T-helper 1 cell (primary cell): ENCODE measurements around the gene IFNG.

Source experiments
- DNase-seq, 5 donors: peaks; one replicate each; pipeline ENCODE4 v3.0.0-alpha.2; 2012 to 2020

Gene IFNG

DNA sequence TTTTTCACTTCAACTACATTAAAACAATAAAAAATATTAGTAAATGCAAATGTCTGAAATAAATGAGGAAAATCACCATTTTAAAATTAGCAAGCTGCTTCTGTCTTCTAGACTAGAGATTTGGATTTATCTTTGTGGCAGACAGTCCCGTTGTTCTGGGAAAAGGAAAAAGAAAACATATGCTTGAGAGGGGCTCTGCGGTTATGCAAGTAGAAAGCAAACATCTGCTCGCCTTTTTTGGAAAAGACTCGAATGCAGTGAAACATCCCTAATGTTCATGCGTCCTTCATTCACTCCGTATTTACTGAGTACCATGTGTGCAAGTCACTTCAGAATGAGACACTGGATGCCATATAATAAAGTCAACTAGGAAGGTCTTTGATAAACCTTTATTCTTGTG is 44.9 kb downstream of the IFNG start:
- DNase-seq, result no peak

DNA sequence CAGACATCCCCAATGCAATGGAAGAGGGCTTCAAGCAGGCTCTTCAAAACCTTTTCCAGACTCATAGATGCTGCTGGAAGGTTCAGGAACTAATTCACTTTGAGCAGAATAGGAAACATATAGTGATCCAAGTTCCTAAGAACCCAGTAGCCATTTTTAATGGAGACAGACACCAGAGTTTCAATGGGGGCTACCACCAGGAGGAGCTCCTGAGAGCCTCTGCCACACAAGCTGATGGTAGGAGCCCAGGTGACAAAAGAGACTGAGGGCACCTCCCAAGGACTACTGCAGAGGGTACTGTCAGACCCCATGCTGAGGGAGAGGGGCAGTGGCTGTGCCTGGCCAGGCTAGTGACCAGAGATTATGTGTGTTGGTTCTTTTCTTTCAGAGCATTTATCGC is 45.9 kb downstream of the IFNG start:
- peak in 4 of 5 donors; percentile 13 to 59 (median 18) for DNase-seq

DNA sequence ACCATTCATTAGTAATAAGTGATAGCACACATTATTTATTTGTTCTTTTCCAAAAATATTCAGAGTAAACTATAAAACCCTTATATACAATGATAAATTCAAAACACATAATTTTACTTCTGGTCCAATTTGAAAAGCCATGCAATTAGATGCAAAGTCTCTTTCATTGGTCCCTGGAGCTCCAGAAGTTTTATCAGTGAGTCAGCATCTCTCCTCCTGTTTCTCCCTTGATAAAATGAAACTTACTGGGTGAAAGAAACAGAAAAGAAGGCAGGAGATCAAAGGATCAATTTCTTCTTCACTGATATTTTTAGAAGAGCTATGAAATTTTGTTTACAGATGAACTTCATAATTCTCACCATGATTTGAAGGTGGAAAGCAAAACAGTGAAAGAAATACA is 47.5 kb downstream of the IFNG start:
- no peak for DNase-seq

DNA sequence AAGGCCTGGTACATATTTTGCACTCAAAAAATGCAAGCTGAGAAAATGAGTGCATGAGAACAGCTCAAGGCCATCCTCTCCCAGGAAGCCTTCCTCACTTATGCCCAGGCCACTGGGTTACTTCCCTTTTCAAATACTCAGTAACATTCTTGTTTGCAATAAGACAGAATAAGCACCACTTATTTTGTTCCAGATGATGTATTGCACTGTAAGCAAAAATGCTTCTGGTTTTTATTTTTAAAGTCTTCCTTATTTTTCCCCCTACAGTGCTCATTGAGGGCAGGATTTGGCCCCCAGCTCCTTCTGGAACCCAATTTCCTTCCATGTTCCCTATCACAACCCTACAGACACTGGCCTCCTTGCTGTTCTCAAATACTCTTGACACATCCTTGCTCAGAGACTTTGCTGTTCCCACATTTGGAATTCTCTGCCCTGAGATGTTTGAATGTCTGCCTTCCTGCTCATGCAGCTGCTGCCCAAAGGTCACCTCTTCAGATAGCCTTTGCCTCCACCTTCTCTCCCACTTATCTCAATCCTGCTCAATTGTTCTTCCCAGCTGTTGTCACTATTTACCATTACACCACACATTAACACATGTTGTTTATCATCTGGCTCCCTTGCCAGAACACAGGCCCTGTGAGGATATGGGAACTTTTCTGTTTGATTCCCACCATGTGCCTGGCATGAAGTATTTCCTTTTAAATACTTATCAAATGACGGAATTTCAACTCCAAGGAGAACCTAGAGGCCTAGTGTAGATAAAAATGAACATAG is 49.9 kb downstream of the IFNG start:
- DNase-seq, result no peak

DNA sequence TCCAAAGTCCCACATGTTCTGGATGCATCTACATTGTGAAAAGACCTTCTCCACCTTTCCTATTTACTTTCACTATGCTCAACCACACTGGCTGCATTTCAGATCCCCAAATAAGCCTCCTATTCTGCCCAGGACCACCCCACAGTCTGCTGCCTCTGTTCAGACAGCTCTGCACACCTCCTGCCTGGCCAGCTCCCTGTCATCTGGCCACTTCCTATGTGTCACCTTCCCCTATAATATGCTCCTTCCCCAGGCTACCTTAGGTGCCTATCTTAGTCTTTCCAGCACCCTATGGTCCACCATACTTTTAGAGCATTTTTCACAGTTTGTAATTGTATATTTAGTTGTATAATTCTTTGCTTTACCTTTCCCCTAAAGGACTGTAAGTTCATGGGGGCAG is 50.5 kb downstream of the IFNG start:
- DNase-seq, result no peak

DNA sequence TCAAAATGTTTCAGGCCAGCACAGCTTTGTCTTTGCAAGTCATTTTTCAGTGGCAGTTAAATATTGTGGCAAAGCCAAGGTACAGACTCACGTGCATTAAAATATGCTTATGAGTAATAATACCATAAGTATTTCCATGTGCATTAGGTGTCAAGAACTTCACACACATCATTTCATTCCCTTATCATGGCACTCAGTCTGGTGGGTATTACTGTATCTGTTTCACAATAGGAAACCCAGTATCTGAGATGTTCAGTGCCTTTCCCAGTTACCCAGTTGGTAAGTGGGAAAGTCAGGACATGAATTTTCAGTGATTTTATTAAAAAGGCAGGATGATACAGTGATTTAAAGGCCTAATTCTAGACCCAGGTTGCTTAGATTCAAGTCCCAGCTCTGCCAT is 52.9 kb downstream of the IFNG start:
- DNase-seq, result no peak

DNA sequence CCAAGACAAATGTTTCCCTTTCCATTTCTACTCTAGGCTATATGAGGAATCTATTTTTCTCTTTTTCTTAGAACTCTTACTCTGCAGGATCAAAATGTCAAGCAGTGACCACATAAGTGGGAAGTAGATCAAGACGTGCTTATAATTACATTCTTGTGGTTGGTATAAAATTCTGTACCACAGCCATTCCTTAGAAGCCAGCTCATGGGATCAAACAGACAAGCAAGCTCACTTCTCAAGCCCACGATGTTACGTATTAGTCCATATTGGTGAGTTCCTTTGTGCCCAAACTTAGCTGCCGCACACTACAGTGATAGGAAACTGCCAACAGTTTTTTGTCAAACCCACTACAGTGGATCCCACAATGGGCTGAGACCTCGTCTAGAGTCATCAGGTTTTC is 53.4 kb downstream of the IFNG start:
- no peak for DNase-seq
